IPS-18a (cell line): ENCODE results near the gene RAI1.
"Not testable (repeated sequence)": the region's sequence is repeated elsewhere in the genome, so short reads cannot be mapped to it uniquely, and the experiment has no call there.

ENCODE experiments used
- H3K27ac ChIP-seq: one replicate; pipeline ENCODE4 v1.5.1; 2013; ENCODE audit warnings: low read length
- H3K27me3 ChIP-seq: one replicate; pipeline ENCODE4 v1.6.1; 2013; ENCODE audit warnings: mild to moderate bottlenecking, low read length; ENCODE audit not compliant: control insufficient read depth, insufficient read depth
- H3K36me3 ChIP-seq: one replicate; pipeline ENCODE4 v1.6.1; 2013; ENCODE audit warnings: low read depth, low read length; ENCODE audit not compliant: control insufficient read depth
- H3K4me1 ChIP-seq: one replicate; pipeline ENCODE4 v1.6.1; 2013; ENCODE audit warnings: low read depth, low read length; ENCODE audit not compliant: control insufficient read depth
- H3K4me3 ChIP-seq: one replicate; pipeline ENCODE4 v1.5.1; 2013; ENCODE audit warnings: low read length
- H3K9ac ChIP-seq: one replicate; pipeline ENCODE4 v1.6.1; 2013; ENCODE audit warnings: mild to moderate bottlenecking, low read length, moderate library complexity
- H3K9me3 ChIP-seq: one replicate; pipeline ENCODE4 v1.6.1; 2013; ENCODE audit warnings: low read depth, low read length; ENCODE audit not compliant: control insufficient read depth

RAI1 gene, protein sequence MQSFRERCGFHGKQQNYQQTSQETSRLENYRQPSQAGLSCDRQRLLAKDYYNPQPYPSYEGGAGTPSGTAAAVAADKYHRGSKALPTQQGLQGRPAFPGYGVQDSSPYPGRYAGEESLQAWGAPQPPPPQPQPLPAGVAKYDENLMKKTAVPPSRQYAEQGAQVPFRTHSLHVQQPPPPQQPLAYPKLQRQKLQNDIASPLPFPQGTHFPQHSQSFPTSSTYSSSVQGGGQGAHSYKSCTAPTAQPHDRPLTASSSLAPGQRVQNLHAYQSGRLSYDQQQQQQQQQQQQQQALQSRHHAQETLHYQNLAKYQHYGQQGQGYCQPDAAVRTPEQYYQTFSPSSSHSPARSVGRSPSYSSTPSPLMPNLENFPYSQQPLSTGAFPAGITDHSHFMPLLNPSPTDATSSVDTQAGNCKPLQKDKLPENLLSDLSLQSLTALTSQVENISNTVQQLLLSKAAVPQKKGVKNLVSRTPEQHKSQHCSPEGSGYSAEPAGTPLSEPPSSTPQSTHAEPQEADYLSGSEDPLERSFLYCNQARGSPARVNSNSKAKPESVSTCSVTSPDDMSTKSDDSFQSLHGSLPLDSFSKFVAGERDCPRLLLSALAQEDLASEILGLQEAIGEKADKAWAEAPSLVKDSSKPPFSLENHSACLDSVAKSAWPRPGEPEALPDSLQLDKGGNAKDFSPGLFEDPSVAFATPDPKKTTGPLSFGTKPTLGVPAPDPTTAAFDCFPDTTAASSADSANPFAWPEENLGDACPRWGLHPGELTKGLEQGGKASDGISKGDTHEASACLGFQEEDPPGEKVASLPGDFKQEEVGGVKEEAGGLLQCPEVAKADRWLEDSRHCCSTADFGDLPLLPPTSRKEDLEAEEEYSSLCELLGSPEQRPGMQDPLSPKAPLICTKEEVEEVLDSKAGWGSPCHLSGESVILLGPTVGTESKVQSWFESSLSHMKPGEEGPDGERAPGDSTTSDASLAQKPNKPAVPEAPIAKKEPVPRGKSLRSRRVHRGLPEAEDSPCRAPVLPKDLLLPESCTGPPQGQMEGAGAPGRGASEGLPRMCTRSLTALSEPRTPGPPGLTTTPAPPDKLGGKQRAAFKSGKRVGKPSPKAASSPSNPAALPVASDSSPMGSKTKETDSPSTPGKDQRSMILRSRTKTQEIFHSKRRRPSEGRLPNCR (N-terminal part only)

DNA sequence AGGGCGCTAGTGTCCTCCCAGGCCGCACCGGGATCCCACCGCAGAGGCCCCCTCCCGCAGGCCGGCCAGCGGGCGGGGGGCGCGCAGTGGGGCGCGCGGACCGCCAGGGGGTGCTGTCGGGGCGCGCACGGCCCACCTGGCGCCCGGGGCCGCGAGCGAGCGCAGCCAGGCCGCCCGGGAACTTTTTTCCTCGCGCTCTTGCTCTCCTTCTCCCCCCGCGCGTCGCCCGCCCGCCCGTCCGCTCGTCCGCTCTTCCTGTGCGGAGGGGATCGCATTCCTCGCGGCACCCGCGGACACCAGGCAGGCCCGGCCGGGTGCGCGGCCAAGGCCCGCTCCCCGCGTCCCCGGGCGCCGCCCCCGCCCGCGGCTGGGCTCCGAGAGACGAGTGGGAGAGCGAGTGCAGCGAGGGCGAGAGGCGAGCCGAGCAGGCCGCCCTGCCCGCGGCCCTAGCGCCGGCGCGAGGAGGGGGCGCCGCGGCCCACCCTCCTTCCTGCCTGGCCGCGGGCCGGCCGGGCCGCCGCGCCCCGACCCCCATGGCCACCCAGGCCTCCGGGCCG, at the start of gene RAI1:
RAI1 (plus strand) TSS at position 272 of the 557 bp plus-strand sequence. CDS start 111,491 bp downstream, outside the sequence.
- Histone ChIP-seq H3K9me3 (no peaks in the 10 kb centered on the region), H3K4me3 (peak within 1 kb of the TSS; percentile 60), H3K27me3 (peaks cover 93% of the 10 kb centered on the region), H3K4me1 (peaks cover 14% of the 10 kb centered on the region), H3K27ac (no peak within 1 kb of the TSS), H3K9ac (peak within 1 kb of the TSS; percentile 30), H3K36me3 (no peaks in the 10 kb centered on the region)

DNA sequence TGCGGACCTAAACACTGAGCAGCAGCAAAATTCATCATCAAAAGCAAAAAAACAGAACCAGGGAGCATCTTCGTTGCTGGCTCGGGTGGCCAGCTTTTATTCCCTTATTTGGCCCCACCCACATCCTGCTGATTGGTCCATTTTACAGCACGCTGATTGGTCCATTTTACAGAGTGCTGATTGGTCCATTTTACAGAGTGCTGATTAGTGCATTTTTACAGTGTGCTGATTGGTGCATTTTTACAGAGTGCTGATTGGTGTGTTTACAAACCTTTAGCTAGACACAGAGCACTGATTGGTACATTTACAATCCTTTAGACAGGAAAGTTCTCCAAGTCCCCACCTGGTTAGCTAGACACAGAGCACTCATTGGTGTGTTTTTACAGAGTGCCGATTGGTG, 48.6 kb upstream of the RAI1 start:
- H3K27me3 ChIP-seq, H3K27ac ChIP-seq, H3K9me3 ChIP-seq, H3K4me1 ChIP-seq, H3K9ac ChIP-seq, H3K36me3 ChIP-seq, H3K4me3 ChIP-seq: not testable (repeated sequence)

DNA sequence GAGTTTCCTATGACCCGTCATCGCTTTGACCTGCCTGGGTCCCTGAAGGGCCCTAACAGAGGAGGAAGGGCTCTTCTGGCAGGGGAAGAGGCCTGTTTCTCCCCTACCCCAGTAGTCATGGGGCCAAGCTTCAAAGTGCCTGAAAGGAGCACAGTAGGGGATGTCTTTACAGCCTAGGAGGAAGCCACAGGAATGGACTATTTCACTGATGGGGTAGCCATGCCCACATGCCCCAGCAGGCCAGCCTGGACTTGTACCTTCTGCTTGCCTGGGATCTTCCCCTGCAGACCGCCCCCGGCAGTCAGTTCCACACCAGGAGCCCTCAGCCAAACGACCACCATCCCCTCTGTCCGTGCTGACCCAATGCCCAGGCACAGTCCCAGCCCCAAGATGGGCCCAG, 47.9 kb upstream of the RAI1 start:
- Histone ChIP-seq H3K9me3 (no peaks in the 10 kb centered on the region), H3K9ac (no peak overlapping the region), H3K4me3 (no peak overlapping the region), H3K27me3 (no peaks in the 10 kb centered on the region), H3K36me3 (no peaks in the 10 kb centered on the region), H3K27ac (no peak overlapping the region), H3K4me1 (peaks cover 2% of the 10 kb centered on the region)

DNA sequence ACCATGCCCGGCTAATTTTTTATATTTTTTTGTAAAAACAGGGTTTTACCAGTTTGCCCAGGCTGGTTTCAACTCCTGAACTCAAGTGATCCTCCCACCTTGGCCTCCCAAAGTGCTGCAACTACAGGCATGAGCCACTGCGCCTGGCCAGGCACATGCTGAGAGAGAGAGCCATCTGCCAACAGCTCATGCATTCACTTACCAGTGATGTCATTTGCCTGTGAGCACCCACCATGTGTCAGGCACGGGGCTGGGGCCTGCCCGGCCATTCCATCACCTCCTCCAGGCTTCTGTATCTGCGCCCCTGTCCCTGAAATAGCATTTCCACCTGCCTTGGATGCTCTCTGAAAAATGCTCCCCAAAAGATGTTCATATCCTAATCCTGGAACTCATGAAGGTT, 46.1 kb upstream of the RAI1 start:
- H3K4me3 ChIP-seq: no peak overlapping the region
- H3K9me3 ChIP-seq: no peaks in the 10 kb centered on the region
- no peak overlapping the region for H3K27ac ChIP-seq
- H3K9ac ChIP-seq: no peak overlapping the region
- peaks cover 5% of the 10 kb centered on the region for H3K4me1 ChIP-seq
- no peaks in the 10 kb centered on the region for H3K36me3 ChIP-seq
- no peaks in the 10 kb centered on the region for H3K27me3 ChIP-seq

DNA sequence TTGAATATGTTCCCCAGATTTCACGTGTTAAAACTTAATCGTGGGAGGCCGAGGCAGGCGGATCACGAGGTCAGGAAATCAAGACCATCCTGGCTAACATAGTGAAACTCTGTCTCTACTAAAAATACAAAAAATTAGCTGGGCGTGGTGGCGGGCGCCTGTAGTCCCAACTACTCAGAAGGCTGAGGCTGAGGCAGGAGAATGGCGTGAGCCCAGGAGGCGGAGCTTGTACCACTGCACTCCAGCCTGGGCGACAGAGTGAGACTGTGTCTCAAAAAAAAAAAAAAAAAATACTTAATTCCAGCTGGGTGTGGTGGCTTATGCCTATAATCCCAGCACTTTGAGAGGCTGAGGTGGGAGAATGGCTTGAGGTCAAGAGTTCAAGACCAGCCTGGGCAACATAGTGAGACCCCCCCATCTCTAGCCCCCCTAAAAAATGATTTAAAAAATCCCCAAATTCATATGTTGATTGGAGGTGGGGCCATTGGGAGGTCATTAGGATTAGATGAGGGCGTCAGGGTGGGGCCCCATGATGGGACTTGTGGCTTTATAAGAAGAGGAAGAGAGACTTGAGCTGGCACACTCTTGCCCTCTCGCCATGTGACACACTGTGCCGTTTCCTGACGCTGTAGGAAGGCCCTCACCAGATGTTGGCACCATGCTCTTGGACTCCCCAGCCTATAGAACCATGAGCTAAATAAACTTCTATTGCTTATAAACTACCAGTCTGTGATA, 45.6 kb upstream of the RAI1 start:
- H3K36me3 ChIP-seq, H3K4me3 ChIP-seq, H3K27ac ChIP-seq, H3K9ac ChIP-seq, H3K4me1 ChIP-seq, H3K27me3 ChIP-seq, H3K9me3 ChIP-seq: not testable (repeated sequence)

DNA sequence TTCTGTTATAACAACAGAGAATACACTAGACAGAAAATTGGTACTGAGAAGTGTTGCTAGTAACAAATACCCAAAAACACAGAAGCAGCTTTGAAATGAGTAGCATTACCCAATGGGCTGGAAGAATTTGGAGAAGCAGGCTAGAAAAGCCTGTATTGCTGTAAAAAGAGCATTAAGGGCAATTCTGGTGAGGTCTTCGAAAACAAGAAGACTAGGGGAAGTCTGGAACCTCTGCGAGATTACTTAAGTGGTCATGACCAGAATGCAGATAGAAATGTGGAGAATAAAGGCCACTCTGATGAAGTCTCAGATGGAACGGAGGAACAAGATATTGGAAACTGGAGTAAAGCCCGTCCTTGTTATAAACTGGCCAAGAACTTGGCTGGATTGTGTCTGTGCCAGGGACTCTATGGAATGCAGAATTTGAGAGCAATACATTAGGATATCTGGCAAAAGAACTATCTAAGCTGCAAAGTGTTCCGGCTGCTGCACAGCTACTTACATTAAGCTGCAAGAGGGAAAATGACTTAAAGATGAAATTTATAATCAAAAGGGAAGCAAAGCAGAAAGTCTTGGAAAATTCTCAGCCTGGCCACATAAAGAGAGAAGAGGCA, 44.9 kb upstream of the RAI1 start:
- Histone ChIP-seq H3K4me1 (peaks cover 5% of the 10 kb centered on the region), H3K27ac (no peak overlapping the region), H3K9ac (no peak overlapping the region), H3K4me3 (no peak overlapping the region), H3K36me3 (no peaks in the 10 kb centered on the region), H3K9me3 (no peaks in the 10 kb centered on the region), H3K27me3 (no peaks in the 10 kb centered on the region)

DNA sequence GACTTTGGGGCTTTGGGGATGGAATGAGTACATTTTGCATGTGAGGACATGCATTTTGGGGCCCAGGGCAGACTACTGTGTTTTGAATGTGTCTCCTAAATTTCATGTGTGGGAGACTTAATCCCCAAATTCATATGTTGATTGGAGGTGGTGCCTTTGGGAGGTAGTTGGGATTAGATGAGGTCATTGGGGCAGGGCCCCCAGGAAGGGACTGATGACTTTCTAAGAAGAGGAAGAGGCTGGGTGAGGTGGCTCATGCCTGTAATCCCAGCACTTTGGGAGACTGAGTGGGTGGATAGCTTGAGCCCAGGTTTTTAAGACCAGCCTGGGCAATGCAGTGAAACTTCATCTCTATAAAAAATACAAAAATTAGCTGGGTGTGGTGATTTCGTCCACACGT, 42.8 kb upstream of the RAI1 start:
- Histone ChIP-seq H3K9me3 (no peaks in the 10 kb centered on the region), H3K4me1 (peaks cover 5% of the 10 kb centered on the region), H3K36me3 (no peaks in the 10 kb centered on the region), H3K27me3 (no peaks in the 10 kb centered on the region), H3K27ac (no peak overlapping the region), H3K4me3 (no peak overlapping the region), H3K9ac (no peak overlapping the region)

DNA sequence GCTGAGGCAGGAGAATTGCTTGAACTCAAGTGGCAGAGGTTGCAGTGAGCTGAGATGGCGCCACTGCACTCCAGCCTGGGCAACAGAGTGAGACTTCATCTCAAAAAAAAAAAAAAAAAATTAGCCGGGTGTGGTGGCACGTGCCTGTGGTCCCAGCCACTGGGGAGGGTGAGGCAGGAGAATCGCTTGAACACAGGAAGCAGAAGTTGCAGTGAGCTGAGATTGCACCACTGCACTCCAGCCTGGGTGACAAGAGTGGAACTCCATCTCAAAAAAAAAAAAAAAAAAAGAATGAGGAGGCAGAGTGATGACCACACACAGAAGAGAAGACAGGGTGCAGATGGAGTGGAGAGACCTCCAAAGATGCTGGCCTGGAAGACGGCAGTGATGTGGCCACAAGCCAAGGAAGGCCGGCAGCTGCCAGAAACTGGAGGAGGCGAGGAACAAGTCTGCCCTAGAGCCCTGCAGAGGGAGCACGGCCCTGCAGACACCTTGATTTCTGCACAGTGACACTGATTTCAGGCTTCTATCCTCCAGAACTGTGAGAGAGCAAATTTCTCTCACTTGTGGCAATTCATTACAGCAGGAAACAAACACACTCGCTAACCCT, 41.5 kb upstream of the RAI1 start:
- not testable (repeated sequence) for H3K4me3 ChIP-seq, H3K27ac ChIP-seq, H3K4me1 ChIP-seq, H3K9ac ChIP-seq, H3K9me3 ChIP-seq, H3K27me3 ChIP-seq, H3K36me3 ChIP-seq

DNA sequence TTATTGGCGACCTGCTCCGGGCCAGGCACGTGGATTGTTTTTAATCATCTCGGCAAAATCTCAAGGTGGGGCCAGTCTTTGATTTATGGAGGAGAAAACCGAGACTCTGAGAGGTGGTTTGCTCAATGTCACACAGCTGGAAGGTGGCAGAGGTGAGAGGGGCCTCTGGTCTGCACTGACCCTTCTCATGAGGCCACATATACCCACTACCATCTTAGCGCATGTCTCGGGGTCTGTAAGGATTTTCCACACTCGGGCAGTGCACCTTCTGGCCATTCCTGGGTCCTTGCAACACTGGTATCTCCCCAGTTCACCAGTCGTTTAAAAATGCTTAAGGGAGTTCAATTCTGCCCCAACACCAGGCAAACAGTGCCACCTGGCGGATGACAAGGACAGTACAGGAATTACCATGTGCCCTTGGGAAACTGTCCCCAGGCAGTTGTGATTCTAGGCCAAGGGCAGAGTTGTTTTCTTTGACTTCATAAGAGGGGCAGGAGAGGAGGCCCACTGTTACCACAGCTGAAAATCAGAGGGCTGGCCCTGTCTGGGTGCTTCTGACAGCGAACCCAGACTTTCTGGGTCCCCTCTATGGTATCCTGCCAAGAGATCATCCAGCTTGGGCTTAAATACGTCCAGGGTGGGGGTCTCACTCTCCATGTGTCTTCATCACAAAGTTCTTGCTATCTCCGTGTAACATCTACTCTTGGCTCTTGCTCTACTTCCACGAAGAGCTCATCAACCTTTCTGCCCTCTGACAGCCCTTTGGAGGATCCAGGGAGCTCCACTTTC, 39.4 kb upstream of the RAI1 start:
- Histone ChIP-seq H3K27me3 (no peaks in the 10 kb centered on the region), H3K36me3 (no peaks in the 10 kb centered on the region), H3K4me3 (no peak overlapping the region), H3K4me1 (peaks cover 5% of the 10 kb centered on the region), H3K9ac (no peak overlapping the region), H3K9me3 (no peaks in the 10 kb centered on the region), H3K27ac (no peak overlapping the region)

DNA sequence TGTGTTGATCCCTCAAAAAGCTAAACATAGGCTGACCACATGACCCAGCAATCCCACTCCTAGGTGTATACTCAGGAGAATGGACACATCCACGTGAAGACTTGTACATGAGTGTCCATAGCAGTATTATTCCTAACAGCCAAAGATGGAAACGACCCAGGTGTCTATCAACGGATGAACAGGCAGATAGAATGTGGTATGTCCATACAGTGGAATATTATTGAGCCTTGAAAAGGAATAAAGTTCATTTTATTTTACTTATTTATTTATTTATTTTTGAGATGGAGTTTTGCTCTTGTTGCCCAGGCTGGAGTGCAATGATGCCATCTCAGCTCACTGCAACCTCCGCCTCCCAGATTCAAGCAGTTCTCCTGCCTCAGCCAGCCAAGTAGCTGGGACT, 36.1 kb upstream of the RAI1 start:
- H3K4me1 ChIP-seq, H3K9ac ChIP-seq, H3K27me3 ChIP-seq, H3K36me3 ChIP-seq, H3K9me3 ChIP-seq, H3K27ac ChIP-seq, H3K4me3 ChIP-seq: not testable (repeated sequence)
